ENCODE data around the gene ICAM4. TPM values are rescaled to one million over a fixed set of nuclear protein-coding genes. Genes with fewer than 3 reads are reported as not detected.
A peak's percentile ranks its signal among the peaks of the same experiment; 100 is the strongest.

ICAM4 gene
- total RNA-seq, 1 donor from 2014 or later, result 0.13 TPM

- H3K36me3 ChIP-seq (ENCODE audit: control insufficient read depth, insufficient read depth, low read length), result no peaks in the 10 kb centered on the region
- no peaks in the 10 kb centered on the region for H3K27me3 ChIP-seq (ENCODE audit: control insufficient read depth, insufficient read depth, low read length)
- TF ChIP-seq CTCF (IDR thresholded peaks at IDR 0.05; ENCODE audit: insufficient read depth, low read length, poor library complexity, severe bottlenecking), result no peak
- DNase-seq (ENCODE audit: low read depth), result no peak
- no peak overlapping the region for H3K4me3 ChIP-seq (ENCODE audit: low read depth, low read length)
Measured at GRCh38 chr19:10245189-10245939, 41.4 kb upstream of the ICAM4 start.

- TF ChIP-seq CTCF (IDR thresholded peaks at IDR 0.05; ENCODE audit: insufficient read depth, low read length, poor library complexity, severe bottlenecking), result no peak
- Histone ChIP-seq H3K27me3 (ENCODE audit: control insufficient read depth, insufficient read depth, low read length) (no peaks in the 10 kb centered on the region), H3K36me3 (ENCODE audit: control insufficient read depth, insufficient read depth, low read length) (no peaks in the 10 kb centered on the region), H3K4me3 (ENCODE audit: low read depth, low read length) (no peak overlapping the region)
- no peak for DNase-seq (ENCODE audit: low read depth)
Measured at GRCh38 chr19:10246511-10246910, 40.2 kb upstream of the ICAM4 start.

- Histone ChIP-seq H3K4me3 (ENCODE audit: low read depth, low read length) (peak within 1 kb of the TSS; percentile 89), H3K27me3 (ENCODE audit: control insufficient read depth, insufficient read depth, low read length) (no peaks in the 10 kb centered on the region), H3K36me3 (ENCODE audit: control insufficient read depth, insufficient read depth, low read length) (peaks cover 3% of the 10 kb centered on the region)
- no peak for TF ChIP-seq CTCF (IDR thresholded peaks at IDR 0.05; ENCODE audit: insufficient read depth, low read length, poor library complexity, severe bottlenecking)
- DNase-seq (ENCODE audit: low read depth), result peak; percentile 97
Measured at GRCh38 chr19:10251792-10252694, 34.7 kb upstream of the ICAM4 start, which contains the start of gene MRPL4. TSS of gene MRPL4 (plus strand) at chr19:10252214. CDS start at chr19:10252254, 40 bp downstream.

GRCh38 chr19:10252707-10253106, 34.0 kb upstream of the ICAM4 start:
- H3K4me3 ChIP-seq (ENCODE audit: low read depth, low read length), result peak overlapping the region; percentile 89
- H3K36me3 ChIP-seq (ENCODE audit: control insufficient read depth, insufficient read depth, low read length), result peaks cover 4% of the 10 kb centered on the region
- H3K27me3 ChIP-seq (ENCODE audit: control insufficient read depth, insufficient read depth, low read length), result no peaks in the 10 kb centered on the region
- no peak for DNase-seq (ENCODE audit: low read depth)
- TF ChIP-seq CTCF (IDR thresholded peaks at IDR 0.05; ENCODE audit: insufficient read depth, low read length, poor library complexity, severe bottlenecking), result no peak

GRCh38 chr19:10254244-10254643, 32.5 kb upstream of the ICAM4 start:
- no peaks in the 10 kb centered on the region for H3K27me3 ChIP-seq (ENCODE audit: control insufficient read depth, insufficient read depth, low read length)
- TF ChIP-seq CTCF (IDR thresholded peaks at IDR 0.05; ENCODE audit: insufficient read depth, low read length, poor library complexity, severe bottlenecking), result no peak
- H3K4me3 ChIP-seq (ENCODE audit: low read depth, low read length), result no peak overlapping the region
- DNase-seq (ENCODE audit: low read depth), result no peak
- peaks cover 7% of the 10 kb centered on the region for H3K36me3 ChIP-seq (ENCODE audit: control insufficient read depth, insufficient read depth, low read length)
